GM12801 (cell line): Measurements from ENCODE around the gene CSMD2.

ENCODE experiments used
- CTCF ChIP-seq: IDR thresholded peaks from one replicate; pipeline ENCODE4 v1.5.1; 2011; ENCODE audit warnings: control low read depth; ENCODE audit not compliant: insufficient read length; ENCODE audit errors: extremely low read depth

Gene CSMD2

GRCh38 chr1:33588726-33589125, 576.3 kb downstream of the CSMD2 start:
- no peak for TF ChIP-seq CTCF

- no peak for TF ChIP-seq CTCF
These were observed 578.2 kb downstream of the CSMD2 start for GRCh38 chr1:33586795-33587194.

- no peak for TF ChIP-seq CTCF
These were observed 578.9 kb downstream of the CSMD2 start for GRCh38 chr1:33586106-33586505.

GRCh38 chr1:33583567-33583966, 581.5 kb downstream of the CSMD2 start:
- TF ChIP-seq CTCF: no peak

- TF ChIP-seq CTCF: no peak
These were observed 586.2 kb downstream of the CSMD2 start for GRCh38 chr1:33578557-33579448.

GRCh38 chr1:33577663-33578062, 587.4 kb downstream of the CSMD2 start:
- TF ChIP-seq CTCF: no peak

GRCh38 chr1:33576821-33577599, 588.0 kb downstream of the CSMD2 start:
- TF ChIP-seq CTCF: no peak
